H1 (cell line): Measurements from ENCODE around the gene KCTD19. TPM values are rescaled to one million over a fixed set of nuclear protein-coding genes. Genes with fewer than 3 reads are reported as not detected.
A peak's percentile ranks its signal among the peaks of the same experiment; 100 is the strongest.

Experiments used
- ASH2L ChIP-seq: fragments of 200-600, 300-600 bp; sonication (generic); IDR thresholded peaks from one replicate; pipeline ENCODE4 v1.7.1; 2017; ENCODE audit warnings: low read length
- BRCA1 ChIP-seq: IDR thresholded peaks from 2 replicates; pipeline ENCODE4 v1.6.1; 2012; ENCODE audit warnings: low read depth, low read length, improper control_type of control experiment
- CHD1 ChIP-seq: IDR thresholded peaks from 2 replicates; pipeline ENCODE4 v1.6.1; 2012; ENCODE audit warnings: low read depth, low read length, improper control_type of control experiment
- CHD2 ChIP-seq: IDR thresholded peaks from 2 replicates; pipeline ENCODE4 v1.6.1; 2012; ENCODE audit warnings: low read length, improper control_type of control experiment
- CREB1 ChIP-seq: IDR thresholded peaks from 2 replicates; pipeline ENCODE4 v1.6.1; 2012; ENCODE audit warnings: inconsistent platforms
- CTBP2 ChIP-seq: IDR thresholded peaks from 2 replicates; pipeline ENCODE4 v1.7.0; 2011; ENCODE audit warnings: borderline replicate concordance, mild to moderate bottlenecking, moderate library complexity, mixed read lengths, low read length; ENCODE audit not compliant: insufficient read depth, insufficient read length
- EP300 ChIP-seq, 2 experiments: IDR thresholded peaks; 1 replicate in 1 of 2; 2 replicates in 1 of 2; pipeline ENCODE4 v1.6.1; 2011 to 2012; ENCODE audit warnings: low read depth in 2 of 2, low read length in 2 of 2, mild to moderate bottlenecking in 2 of 2, borderline replicate concordance in 1 of 2, inconsistent platforms in 1 of 2, moderate library complexity in 1 of 2
- EZH2 ChIP-seq: fragments of 200-600 bp; sonication (generic); IDR thresholded peaks from 2 replicates; pipeline ENCODE4 v1.7.1; 2012; ENCODE audit warnings: low read depth, mild to moderate bottlenecking, moderate library complexity, low read length, inconsistent platforms; ENCODE audit not compliant: severe bottlenecking
- FOSL1 ChIP-seq: IDR thresholded peaks from 2 replicates; pipeline ENCODE4 v1.6.1; 2011; ENCODE audit warnings: mild to moderate bottlenecking, low read depth, low read length, moderate library complexity; ENCODE audit not compliant: insufficient read depth
- JUN ChIP-seq: IDR thresholded peaks from 2 replicates; pipeline ENCODE4 v1.6.1; 2011; ENCODE audit warnings: low read depth, mild to moderate bottlenecking, improper control_type of control experiment, low read length
- KDM1A ChIP-seq: fragments of 200-600, 300-600 bp; sonication (generic); IDR thresholded peaks from 2 replicates; pipeline ENCODE4 v1.7.1; 2016; ENCODE audit warnings: mild to moderate bottlenecking, low read length, borderline replicate concordance
- KDM4A ChIP-seq: IDR thresholded peaks from one replicate; pipeline ENCODE4 v1.7.1; 2012; ENCODE audit warnings: low read depth, mild to moderate bottlenecking, moderate library complexity, low read length, inconsistent platforms; ENCODE audit not compliant: severe bottlenecking
- PHF8 ChIP-seq: fragments of 200-600 bp; sonication (generic); conservative IDR thresholded peaks from 2 replicates; pipeline ENCODE4 v1.7.1; 2012; ENCODE audit warnings: low read depth, mild to moderate bottlenecking, inconsistent platforms, low read length, moderate library complexity
- POLR2A ChIP-seq, 2 experiments: IDR thresholded peaks; 1 replicate in 1 of 2; 2 replicates in 1 of 2; pipeline ENCODE4 v1.6.1; 2011; ENCODE audit warnings: low read depth in 2 of 2, low read length in 2 of 2, mild to moderate bottlenecking in 2 of 2; ENCODE audit errors: control extremely low read depth in 1 of 2
- POLR2AphosphoS5 ChIP-seq: IDR thresholded peaks from 2 replicates; pipeline ENCODE4 v1.6.1; 2011; ENCODE audit warnings: low read depth, low read length
- SIN3A ChIP-seq, 2 experiments: IDR thresholded peaks in 1 of 2; conservative IDR thresholded peaks in 1 of 2; 2 replicates each; pipeline ENCODE4 v1.6.1; 2011 to 2012; ENCODE audit warnings: low read length in 2 of 2, improper control_type of control experiment in 1 of 2, low read depth in 1 of 2, mild to moderate bottlenecking in 1 of 2
- SP2 ChIP-seq: IDR thresholded peaks from 2 replicates; pipeline ENCODE4 v1.6.1; 2012; ENCODE audit warnings: mild to moderate bottlenecking, low read length, inconsistent platforms
- TAF7 ChIP-seq: optimal IDR thresholded peaks from 2 replicates; pipeline ENCODE3; 2011; ENCODE audit warnings: low read depth, mild to moderate bottlenecking, inconsistent platforms, low read length, moderate library complexity, borderline replicate concordance
- TCF12 ChIP-seq: IDR thresholded peaks from 2 replicates; pipeline ENCODE4 v1.6.1; 2011; ENCODE audit warnings: low read depth, mild to moderate bottlenecking, low read length
- polyA plus RNA-seq, 7 experiments: library from polyadenylated mRNA; depleted of rRNA in 3 of 7; stranded (reverse) in 5 of 7; unstranded in 2 of 7; fragments of >200 nt in 5 of 7; fragments of 200-250 nt in 2 of 7; gene quantifications; 1 replicate in 5 of 7; 2 replicates in 1 of 7; 4 replicates in 1 of 7; pipeline versions ENCODE4 v1.2.1 to v1.2.3, GENCODE V29; 2011 to 2013; ENCODE audit warnings: missing spikeins in 2 of 7, mixed read lengths in 2 of 7
- total RNA-seq: library from RNA; stranded (reverse); fragmentation: NEBNext Ultra II Directional; extraction: Animal tissue kit (Norgen Biotek cat#: 25700); gene quantifications from 2 replicates; pipeline ENCODE4 v1.2.1, GENCODE V29; 2021
- TF ChIP-seq, protein P1 (sequence below): IDR thresholded peaks from 2 replicates; pipeline ENCODE4 v1.6.1; 2012; ENCODE audit warnings: inconsistent platforms
- TF ChIP-seq, protein P2 (sequence below), 3 experiments: IDR thresholded peaks; 1 replicate in 2 of 3; 2 replicates in 1 of 3; pipeline versions ENCODE4 v1.5.1 to v1.6.1; 2011; ENCODE audit warnings: low read length in 3 of 3, mild to moderate bottlenecking in 3 of 3, inconsistent platforms in 2 of 3, low read depth in 1 of 3, moderate library complexity in 1 of 3; ENCODE audit not compliant: insufficient read depth in 1 of 3; ENCODE audit errors: control extremely low read depth in 1 of 3

The KCTD19 gene
- total and polyA plus RNA-seq, 2 of the 8 experiments (the other 6 are each of a cell fraction or from before 2014, with no cell fraction given), result 0.06 to 0.24 TPM

DNA sequence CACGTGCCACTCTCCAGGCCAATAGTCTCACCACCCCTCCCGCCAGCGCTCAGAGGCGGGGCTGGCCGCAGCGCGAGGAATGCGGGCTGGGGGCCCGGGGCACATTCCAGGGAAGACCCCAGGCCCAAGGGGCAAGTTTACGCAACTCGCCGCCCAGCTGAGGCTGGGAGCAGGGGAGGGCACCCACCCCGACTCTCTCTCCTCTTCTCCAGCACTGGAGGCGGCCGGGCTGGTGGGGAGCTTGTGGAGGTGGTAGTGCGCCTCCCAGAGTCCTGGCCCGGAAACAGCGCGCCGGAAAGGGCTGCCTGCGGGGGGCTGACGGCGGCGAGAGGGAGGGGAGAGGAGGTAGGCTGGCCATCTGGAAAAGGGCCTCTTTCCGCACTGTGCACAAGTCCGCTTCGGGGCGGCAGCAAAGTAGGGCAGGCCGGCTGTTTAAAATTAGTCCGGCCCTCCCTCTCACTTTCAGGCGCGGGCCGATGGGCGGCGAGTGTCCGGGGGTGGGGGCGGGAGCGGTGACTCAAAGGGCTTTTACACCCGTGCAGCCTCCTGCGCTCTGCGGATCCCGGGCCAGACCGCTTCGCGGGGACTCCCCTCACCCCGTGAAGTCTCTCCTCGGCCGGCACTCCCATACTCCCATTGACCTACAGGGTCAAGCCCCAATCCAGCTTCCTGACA, 80.3 kb downstream of the KCTD19 start (continued):
- TF ChIP-seq KDM4A (peak; percentile 41), SIN3A (conservative IDR thresholded peaks at IDR 0.05 in 1 of 2, IDR thresholded peaks at IDR 0.05 in 1 of 2; ENCODE audit: low read depth in 1 of 2, low read length in 2 of 2) (peak in 1 of 2 experiments; percentile 56; a peak in 1 of 4 replicates), POLR2AphosphoS5 (peak; percentile 51; the same call in 1 of the 2 replicates), JUN (no peak), SP2 (no peak), KDM1A (0 out of 2 replicates have a peak, but pooled peaks have one; percentile 10), CHD2 (0 out of 2 replicates have a peak, but pooled peaks have one; percentile 5), POLR2A (IDR thresholded peaks at IDR 0.05; ENCODE audit: control extremely low read depth in 1 of 2, low read depth in 2 of 2, low read length in 2 of 2) (peak in 1 of 2 experiments; percentile 76; a peak in 2 of 3 replicates), FOSL1 (0 out of 2 replicates have a peak, but pooled peaks have one; percentile 45), CHD1 (no peak), ASH2L (peak; percentile 53), TAF7 (peak; percentile 37), CREB1 (0 out of 2 replicates have a peak, but pooled peaks have one; percentile 13), TCF12 (0 out of 2 replicates have a peak, but pooled peaks have one; percentile 4), BRCA1 (no peak), EZH2 (no peak), CTBP2 (no peak), EP300 (IDR thresholded peaks at IDR 0.05; ENCODE audit: borderline replicate concordance in 1 of 2, low read depth in 2 of 2, low read length in 2 of 2) (peak in 1 of 2 experiments; percentile 81; a peak in 1 of 3 replicates), PHF8 (peak; percentile 76)
- TF ChIP-seq, protein P1, sequence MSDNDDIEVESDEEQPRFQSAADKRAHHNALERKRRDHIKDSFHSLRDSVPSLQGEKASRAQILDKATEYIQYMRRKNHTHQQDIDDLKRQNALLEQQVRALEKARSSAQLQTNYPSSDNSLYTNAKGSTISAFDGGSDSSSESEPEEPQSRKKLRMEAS, result peak; percentile 89
- TF ChIP-seq, protein P2, sequence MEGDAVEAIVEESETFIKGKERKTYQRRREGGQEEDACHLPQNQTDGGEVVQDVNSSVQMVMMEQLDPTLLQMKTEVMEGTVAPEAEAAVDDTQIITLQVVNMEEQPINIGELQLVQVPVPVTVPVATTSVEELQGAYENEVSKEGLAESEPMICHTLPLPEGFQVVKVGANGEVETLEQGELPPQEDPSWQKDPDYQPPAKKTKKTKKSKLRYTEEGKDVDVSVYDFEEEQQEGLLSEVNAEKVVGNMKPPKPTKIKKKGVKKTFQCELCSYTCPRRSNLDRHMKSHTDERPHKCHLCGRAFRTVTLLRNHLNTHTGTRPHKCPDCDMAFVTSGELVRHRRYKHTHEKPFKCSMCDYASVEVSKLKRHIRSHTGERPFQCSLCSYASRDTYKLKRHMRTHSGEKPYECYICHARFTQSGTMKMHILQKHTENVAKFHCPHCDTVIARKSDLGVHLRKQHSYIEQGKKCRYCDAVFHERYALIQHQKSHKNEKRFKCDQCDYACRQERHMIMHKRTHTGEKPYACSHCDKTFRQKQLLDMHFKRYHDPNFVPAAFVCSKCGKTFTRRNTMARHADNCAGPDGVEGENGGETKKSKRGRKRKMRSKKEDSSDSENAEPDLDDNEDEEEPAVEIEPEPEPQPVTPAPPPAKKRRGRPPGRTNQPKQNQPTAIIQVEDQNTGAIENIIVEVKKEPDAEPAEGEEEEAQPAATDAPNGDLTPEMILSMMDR (IDR thresholded peaks at IDR 0.05; ENCODE audit: control extremely low read depth in 1 of 3, insufficient read depth in 1 of 3, low read depth in 1 of 3, low read length in 3 of 3), result peak; percentile 47 to 61 (median 50)
